Stimulated activated CD8-positive, alpha-beta memory T cell treated with anti-CD3 and anti-CD28 coated beads, Interleukin-15, amount 100 ng/mL, for 24 hours (primary cell): ENCODE data around the gene LYPD3.

ENCODE experiments used
- DNase-seq: peaks from one replicate; pipeline ENCODE4 v3.0.0-alpha.2; 2020; ENCODE audit warnings: low read depth

LYPD3 gene

DNA sequence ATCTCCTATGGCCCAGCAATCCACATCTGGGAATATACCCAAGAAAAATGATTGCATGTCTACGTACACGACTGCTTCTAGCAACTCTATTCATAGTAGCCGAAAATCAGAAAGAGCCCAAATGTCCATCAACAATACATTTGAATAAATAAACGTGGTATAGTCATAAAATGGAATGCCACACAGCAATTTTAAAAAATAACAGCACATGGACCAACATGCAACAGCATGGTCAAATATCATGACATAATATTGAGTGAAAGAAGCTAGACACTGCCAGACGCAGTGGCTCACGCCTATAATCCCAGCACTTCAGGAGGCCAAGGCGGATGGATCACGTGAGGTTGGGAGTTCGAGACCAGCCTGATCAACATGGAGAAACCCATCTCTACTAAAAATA is 34.4 kb downstream of the LYPD3 start:
- no peak for DNase-seq

DNA sequence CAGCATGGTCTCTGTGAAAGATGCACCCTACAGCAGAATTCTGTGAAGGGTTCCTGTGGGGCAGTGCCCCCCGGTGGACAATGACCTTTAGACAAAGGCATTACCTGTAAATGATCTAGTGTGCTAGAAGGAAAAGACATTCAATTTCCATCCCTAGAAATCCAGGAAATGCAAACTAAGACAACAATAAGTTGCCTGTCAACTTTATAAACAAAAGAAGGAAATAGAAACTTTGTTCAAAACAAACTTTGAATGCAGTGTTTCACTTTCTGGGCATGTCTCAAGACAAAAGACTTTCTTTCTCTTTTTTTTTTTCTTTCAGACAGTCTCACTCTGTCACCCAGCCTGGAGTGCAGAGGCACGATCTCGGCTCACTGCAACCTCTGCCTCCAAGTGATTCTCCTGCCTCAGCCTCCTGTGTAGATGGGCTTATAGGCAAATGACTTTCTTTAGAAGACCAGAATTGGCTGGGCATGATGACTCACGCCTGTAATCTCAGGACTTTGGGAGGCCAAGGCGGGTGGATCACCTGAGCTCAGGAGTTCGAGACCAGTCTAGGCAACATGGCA is 35.2 kb downstream of the LYPD3 start:
- no peak for DNase-seq

DNA sequence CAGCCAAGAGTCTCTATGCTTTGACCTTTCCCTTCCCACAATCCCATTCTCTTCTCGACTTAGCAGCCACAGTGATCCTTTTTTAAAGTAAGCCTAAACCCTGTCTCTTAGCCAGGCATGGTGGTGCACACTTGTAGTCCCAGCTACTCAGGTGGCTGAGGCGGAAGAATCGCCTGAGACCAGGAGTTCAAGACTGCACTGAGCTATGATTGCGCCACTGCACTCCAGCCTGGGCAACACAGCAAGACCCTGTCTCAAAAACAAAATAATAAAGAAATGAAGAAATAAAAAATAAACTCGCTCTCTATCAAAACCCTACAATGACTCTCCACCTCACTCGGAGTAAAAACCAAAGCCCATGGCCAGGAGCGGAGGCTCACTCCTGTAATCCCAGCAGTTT is 36.0 kb downstream of the LYPD3 start:
- DNase-seq = no peak

DNA sequence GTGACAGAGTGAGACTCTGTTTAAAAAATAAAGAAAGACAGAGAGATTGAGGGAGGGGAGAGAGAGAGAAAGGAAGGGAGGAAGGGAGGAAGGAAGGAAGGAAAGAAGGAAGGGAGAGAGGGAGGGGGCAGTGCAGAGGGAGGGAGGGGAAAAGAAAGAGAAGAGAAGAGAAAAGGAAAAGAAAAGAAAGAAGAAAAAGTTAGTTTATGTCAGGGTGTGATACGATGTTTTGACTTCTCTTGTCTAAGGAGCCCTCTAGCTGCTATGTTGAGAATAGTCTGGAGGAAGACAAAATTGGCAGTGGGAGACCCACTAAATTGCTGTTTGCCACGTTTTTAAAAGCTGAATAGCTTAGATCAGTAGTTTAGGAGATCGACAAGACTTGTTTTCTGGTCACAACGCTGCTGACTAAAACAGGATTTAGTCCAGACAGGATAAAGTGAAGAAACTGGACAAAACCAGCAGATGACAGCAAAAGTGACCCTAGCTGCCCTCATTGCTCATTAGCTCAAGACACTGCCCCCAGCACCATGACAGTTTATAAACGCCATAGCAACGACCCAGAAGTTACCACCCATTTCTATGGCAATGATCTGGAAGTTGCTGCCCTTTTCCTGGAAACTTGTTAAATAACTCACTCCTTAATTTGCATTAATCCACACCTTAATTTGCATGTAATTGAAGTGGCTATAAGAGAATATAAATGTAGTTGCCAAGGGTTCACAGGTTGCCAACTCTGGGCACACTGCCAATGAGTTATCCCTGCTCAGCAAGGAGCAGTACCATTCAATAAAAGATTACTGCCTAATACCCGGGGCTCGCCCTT is 39.6 kb downstream of the LYPD3 start:
- DNase-seq = no peak

DNA sequence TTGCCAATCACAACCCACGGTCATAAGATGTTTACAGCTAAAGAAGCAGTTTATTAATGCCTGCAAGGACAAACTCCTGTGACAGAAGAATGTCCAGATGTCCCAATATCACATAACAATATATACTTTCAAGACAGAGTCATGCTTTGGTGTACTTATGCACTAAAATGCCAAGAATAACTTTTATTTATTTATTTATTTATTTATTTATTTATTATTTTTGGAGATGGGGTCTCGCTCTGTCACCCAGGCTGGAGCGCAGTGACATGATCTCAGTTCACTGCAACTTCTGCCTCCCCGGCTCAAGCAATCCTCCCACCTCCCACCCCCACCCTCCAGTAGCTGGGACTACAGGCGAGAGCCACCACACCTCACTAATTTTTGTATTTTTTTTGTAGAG is 41.6 kb downstream of the LYPD3 start:
- DNase-seq = no peak

DNA sequence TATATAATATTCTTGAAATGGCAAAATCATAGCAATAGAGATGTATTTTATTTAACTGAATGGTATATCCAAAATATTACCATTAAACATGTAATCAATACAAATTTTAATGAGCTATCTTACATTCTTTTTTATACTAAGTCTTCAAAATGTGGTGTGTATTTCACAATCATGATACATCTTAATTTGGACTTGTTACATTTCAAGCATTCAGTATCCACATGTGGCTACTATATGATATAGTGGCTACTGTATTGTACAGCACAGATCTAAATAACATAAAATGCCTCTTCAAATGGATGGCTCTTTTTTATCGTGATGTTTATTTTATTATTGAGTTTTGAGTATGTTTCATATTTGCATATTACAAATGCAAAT is 42.7 kb downstream of the LYPD3 start:
- no peak for DNase-seq

DNA sequence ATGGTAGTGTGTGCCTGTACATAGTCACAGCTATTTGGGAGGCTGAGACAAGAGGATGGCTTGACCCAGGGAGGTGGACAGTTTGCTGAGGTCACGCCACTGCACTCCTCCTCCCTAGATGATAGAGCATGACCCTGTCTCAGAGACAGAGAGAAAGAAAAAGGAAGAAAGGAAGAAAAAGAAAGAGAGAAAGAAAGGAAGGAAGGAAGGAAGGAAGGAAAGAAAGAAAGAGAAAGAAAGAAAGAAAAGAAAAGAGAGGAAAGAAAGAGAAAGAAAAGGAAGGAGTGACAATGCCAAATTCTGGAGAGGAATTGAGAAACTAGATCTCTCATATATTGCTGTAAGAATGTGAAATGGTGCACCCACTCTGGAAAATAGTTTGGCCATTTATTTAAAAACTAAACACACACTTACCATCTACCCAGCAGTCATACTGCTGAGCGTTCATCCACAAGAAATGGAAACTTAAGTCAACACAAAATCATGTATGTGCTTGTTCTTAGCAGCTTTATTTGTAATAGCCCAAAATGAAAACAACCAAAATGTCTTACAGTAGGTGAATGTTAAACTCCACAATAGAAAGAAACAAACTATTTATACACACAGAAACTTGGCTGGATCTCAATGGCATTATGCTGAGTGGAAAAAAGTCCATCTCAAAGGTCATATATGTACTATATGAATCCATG is 43.3 kb downstream of the LYPD3 start:
- no peak for DNase-seq

DNA sequence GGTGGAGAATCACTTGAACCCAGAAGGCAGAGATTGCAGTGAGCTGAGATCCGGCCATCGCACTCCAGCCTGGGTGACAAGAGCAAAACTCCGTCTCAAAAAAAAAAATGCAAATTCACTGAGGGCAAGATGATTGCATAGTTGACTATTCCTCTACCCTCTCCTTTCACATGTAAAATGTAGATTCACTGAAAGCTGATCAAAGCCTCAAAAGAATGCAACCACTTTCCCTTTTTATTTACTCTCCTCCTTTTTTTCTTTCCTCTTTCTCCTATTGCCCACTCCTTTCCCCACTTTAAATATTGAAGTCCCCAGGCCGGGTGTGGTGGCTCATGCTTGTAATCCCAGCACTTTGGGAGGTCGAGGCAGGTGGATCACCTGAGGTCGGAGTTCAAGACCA is 44.5 kb downstream of the LYPD3 start:
- no peak for DNase-seq

DNA sequence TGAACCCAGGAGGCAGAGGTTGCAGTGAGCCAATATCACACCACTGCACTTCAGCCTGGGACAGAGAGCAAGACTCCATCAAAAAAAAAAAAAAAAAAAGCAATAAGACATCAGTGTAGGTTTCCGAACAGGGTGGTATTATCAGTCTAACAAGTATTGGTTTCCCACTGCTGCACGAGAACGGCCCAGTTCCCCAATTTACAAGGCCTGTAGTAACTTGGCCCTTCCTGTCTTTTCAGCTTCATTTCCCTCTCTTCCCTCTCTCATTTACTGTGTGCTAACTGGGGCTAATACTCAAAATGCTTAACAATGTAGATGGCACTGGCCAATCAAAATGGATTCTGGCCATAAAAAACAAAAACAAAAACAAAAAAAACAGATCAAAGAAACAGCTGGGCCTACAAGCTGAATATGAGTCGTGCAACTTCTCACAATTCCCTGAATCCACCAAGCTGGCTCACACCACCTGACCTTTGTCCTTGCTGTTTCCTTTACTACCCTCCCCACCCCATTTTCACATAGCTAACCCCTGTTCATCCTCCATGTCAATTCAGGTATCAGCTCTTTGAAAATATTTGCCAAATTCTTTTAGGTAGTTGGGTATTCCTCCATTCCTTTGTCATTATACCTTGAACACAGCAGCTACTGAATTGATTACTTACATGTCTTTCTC is 48.3 kb downstream of the LYPD3 start:
- DNase-seq = no peak

DNA sequence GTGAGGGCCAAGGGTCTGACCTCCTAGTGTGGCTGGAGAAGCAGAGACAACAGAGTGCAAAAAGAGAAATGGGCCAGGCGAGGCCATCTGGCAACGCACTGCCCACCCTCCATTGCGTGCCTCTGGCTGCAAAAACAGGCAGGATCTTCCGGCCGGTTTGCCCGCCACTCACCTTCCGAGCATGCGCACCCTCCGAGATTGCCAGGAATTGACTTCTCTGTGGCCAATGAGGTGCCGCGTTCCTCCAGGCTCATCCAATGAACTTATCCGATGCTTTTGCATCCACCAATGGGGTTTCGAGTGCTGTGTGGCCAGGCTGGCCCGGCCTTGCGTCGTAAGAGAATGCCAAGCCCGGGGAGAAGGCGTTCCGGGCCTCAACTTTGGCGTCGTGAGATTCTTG is 50.9 kb downstream of the LYPD3 start, which contains the start of gene TEX101:
Gene TEX101, plus strand, starts transcription at position 337 of the 400 bp plus-strand sequence. CDS start 1,030 bp downstream, outside the sequence.
- no peak for DNase-seq

DNA sequence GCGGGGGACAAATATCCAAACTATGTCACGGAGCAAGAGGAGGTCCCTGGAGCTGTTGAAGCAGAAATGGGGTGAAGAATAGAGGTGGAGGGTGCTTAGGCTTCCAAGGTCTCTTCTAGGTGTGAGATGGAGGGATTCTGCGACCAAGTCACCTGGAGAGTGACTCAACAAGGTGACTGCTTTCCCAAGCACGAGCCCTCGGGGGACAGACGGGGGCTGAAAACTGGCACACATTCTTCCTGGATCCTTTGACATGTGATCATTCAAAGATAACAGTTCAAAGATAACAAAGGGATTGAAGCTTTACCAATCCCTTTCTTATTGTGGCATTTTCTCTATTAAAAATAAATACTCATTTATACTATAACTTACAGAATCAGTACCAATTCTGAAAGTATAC is 53.0 kb downstream of the LYPD3 start:
- DNase-seq = no peak
